H1 (cell line): ENCODE data around the gene CDYL2. TPM values are rescaled to one million over a fixed set of nuclear protein-coding genes. Genes with fewer than 3 reads are reported as not detected.

Experiments
- CTCF ChIA-PET: fragments of 300-600 bp; sonication (Branson Sonifier 250); formaldehyde crosslinking; loops from one replicate; lab custom pipeline; 2021; ENCODE audit not compliant: partially characterized antibody; lab: Charles Lee
- POLR2A ChIA-PET: fragments of 300-600 bp; sonication (Branson Sonifier 250); formaldehyde crosslinking; loops from one replicate; lab custom pipeline; 2021; ENCODE audit warnings: inconsistent platforms; ENCODE audit not compliant: partially characterized antibody; lab: Charles Lee
- DNase-seq, 2 experiments: peaks; one replicate each; pipeline versions ENCODE4 v3.0.0 to v3.0.0-alpha.2; 2010 to 2022; ENCODE audit warnings: low spot score in 2 of 2, low read depth in 1 of 2, mixed read lengths in 1 of 2
- FAIRE-seq: peaks from 2 replicates; lab custom pipeline; 2011; peaks lifted over from hg19 to GRCh38; lab: Jason Lieb, UNC
- H2AFZ ChIP-seq: 2 replicates; pipeline ENCODE4 v1.8.1; 2012; ENCODE audit warnings: low read length, inconsistent platforms
- H2AK5ac ChIP-seq: 2 replicates; pipeline ENCODE4 v1.6.1; 2013; ENCODE audit warnings: low read depth, low read length
- H2BK120ac ChIP-seq: replicated peaks from 2 replicates; pipeline ENCODE3; 2013; ENCODE audit warnings: low read depth, low read length, inconsistent platforms
- H2BK12ac ChIP-seq: 2 replicates; pipeline ENCODE4 v1.6.1; 2013; ENCODE audit warnings: low read depth, low read length
- H2BK15ac ChIP-seq: 2 replicates; pipeline ENCODE4 v1.6.1; 2013; ENCODE audit warnings: low read length
- H2BK20ac ChIP-seq: 2 replicates; pipeline ENCODE4 v1.6.1; 2013; ENCODE audit warnings: low read length
- H2BK5ac ChIP-seq: 2 replicates; pipeline ENCODE4 v1.6.1; 2013; ENCODE audit warnings: low read depth, low read length
- H3K14ac ChIP-seq: 2 replicates; pipeline ENCODE4 v1.6.1; 2013; ENCODE audit warnings: inconsistent platforms; ENCODE audit not compliant: insufficient read length
- H3K18ac ChIP-seq: 2 replicates; pipeline ENCODE4 v1.6.1; 2013; ENCODE audit warnings: low read length; ENCODE audit errors: extremely low read depth
- H3K23ac ChIP-seq: 2 replicates; pipeline ENCODE4 v1.6.1; 2013; ENCODE audit warnings: inconsistent platforms; ENCODE audit not compliant: insufficient read length
- H3K23me2 ChIP-seq: 2 replicates; pipeline ENCODE4 v1.6.1; 2013; ENCODE audit warnings: low read depth, low read length
- H3K27ac ChIP-seq: 2 replicates; pipeline ENCODE4 v1.6.1; 2011; ENCODE audit warnings: low read depth, low read length, inconsistent platforms
- H3K27me3 ChIP-seq, 4 experiments: replicated peaks in 1 of 4; 1 replicate in 1 of 4; 2 replicates in 3 of 4; pipeline versions ENCODE4 v1.6.1 to v1.8.1; 2011 to 2013; ENCODE audit warnings: low read length in 3 of 4, mild to moderate bottlenecking in 3 of 4, inconsistent platforms in 2 of 4, mixed read lengths in 2 of 4, moderate library complexity in 1 of 4; ENCODE audit not compliant: control insufficient read depth in 3 of 4, insufficient read depth in 3 of 4; ENCODE audit errors: extremely low read depth in 1 of 4
- H3K36me3 ChIP-seq, 4 experiments: 2 replicates each; pipeline versions ENCODE4 v1.6.1 to v1.8.1; 2011 to 2013; ENCODE audit warnings: mild to moderate bottlenecking in 4 of 4, low read length in 3 of 4, moderate library complexity in 2 of 4, control low read depth in 1 of 4, inconsistent platforms in 1 of 4; ENCODE audit not compliant: insufficient read depth in 4 of 4, control insufficient read depth in 2 of 4
- H3K4ac ChIP-seq: replicated peaks from 2 replicates; pipeline ENCODE3; 2013; ENCODE audit warnings: low read length, low read depth, mixed read lengths, inconsistent platforms; ENCODE audit not compliant: insufficient read length
- H3K4me1 ChIP-seq, 4 experiments: replicated peaks in 1 of 4; 1 replicate in 1 of 4; 2 replicates in 3 of 4; pipeline versions ENCODE4 v1.6.1 to v1.8.1; 2011 to 2013; ENCODE audit warnings: low read length in 3 of 4, inconsistent platforms in 2 of 4, mixed read lengths in 1 of 4; ENCODE audit not compliant: insufficient read depth in 4 of 4, control insufficient read depth in 3 of 4
- H3K4me2 ChIP-seq, 2 experiments: 2 replicates each; pipeline versions ENCODE4 v1.6.1 to v1.8.1; 2011 to 2013; ENCODE audit warnings: low read depth in 2 of 2, low read length in 2 of 2, control low read depth in 1 of 2, inconsistent platforms in 1 of 2, mild to moderate bottlenecking in 1 of 2; ENCODE audit not compliant: insufficient read depth in 1 of 2
- H3K4me3 ChIP-seq, 4 experiments: fragments of 200-600, 300-600 bp in 1 of 4; sonication (generic), shearing (Covaris generic), sonication (Bioruptor Twin) in 1 of 4; 2 replicates each; pipeline versions ENCODE4 v1.5.1 to v1.8.1; 2011 to 2016; ENCODE audit warnings: low read length in 4 of 4, low read depth in 3 of 4, control low read depth in 2 of 4, inconsistent platforms in 2 of 4, mild to moderate bottlenecking in 2 of 4, mixed read lengths in 1 of 4, moderate library complexity in 1 of 4; ENCODE audit not compliant: insufficient read depth in 2 of 4; ENCODE audit errors: extremely low read depth in 1 of 4
- H3K56ac ChIP-seq: replicated peaks from 2 replicates; pipeline ENCODE3; 2013; ENCODE audit warnings: low read depth, mild to moderate bottlenecking, mixed read lengths, low read length, inconsistent platforms; ENCODE audit not compliant: insufficient read length
- H3K79me1 ChIP-seq: 2 replicates; pipeline ENCODE4 v1.6.1; 2013; ENCODE audit warnings: low read depth, low read length, control low read depth
- H3K79me2 ChIP-seq, 2 experiments: 2 replicates each; pipeline versions ENCODE4 v1.6.1 to v1.8.1; 2012 to 2013; ENCODE audit warnings: low read length in 2 of 2, mild to moderate bottlenecking in 2 of 2, inconsistent platforms in 1 of 2; ENCODE audit not compliant: insufficient read depth in 2 of 2, control insufficient read depth in 1 of 2
- H3K9ac ChIP-seq, 4 experiments: replicated peaks in 1 of 4; 1 replicate in 1 of 4; 2 replicates in 3 of 4; pipeline versions ENCODE4 v1.6.1 to v1.8.1; 2011 to 2013; ENCODE audit warnings: low read depth in 3 of 4, low read length in 3 of 4, control low read depth in 2 of 4, mild to moderate bottlenecking in 2 of 4, moderate library complexity in 2 of 4, inconsistent platforms in 1 of 4; ENCODE audit errors: extremely low read depth in 1 of 4
- H3K9me3 ChIP-seq, 2 experiments: 2 replicates each; pipeline versions ENCODE4 v1.6.1 to v1.8.1; 2012 to 2013; ENCODE audit warnings: mild to moderate bottlenecking in 2 of 2, moderate library complexity in 2 of 2, control low read depth in 1 of 2, inconsistent platforms in 1 of 2, low read depth in 1 of 2, low read length in 1 of 2, mixed read lengths in 1 of 2; ENCODE audit not compliant: insufficient read depth in 2 of 2
- H4K20me1 ChIP-seq, 2 experiments: replicated peaks in 1 of 2; 2 replicates each; pipeline versions ENCODE3 to v1.8.1; 2011 to 2013; ENCODE audit warnings: inconsistent platforms in 2 of 2, low read length in 2 of 2, mild to moderate bottlenecking in 1 of 2; ENCODE audit not compliant: insufficient read depth in 2 of 2, control insufficient read depth in 1 of 2
- H4K5ac ChIP-seq: 2 replicates; pipeline ENCODE4 v1.6.1; 2013; ENCODE audit warnings: low read length, low read depth, mixed read lengths, inconsistent platforms; ENCODE audit not compliant: insufficient read length
- H4K8ac ChIP-seq: 2 replicates; pipeline ENCODE4 v1.8.0; 2013; ENCODE audit warnings: mild to moderate bottlenecking, moderate library complexity, low read length, inconsistent platforms; ENCODE audit not compliant: insufficient read depth; ENCODE audit errors: extremely low read depth
- H4K91ac ChIP-seq: replicated peaks from 2 replicates; pipeline ENCODE3; 2013; ENCODE audit warnings: low read length, mixed read lengths, inconsistent platforms; ENCODE audit not compliant: insufficient read length
- BACH1 ChIP-seq: IDR thresholded peaks from 2 replicates; pipeline ENCODE4 v1.6.1; 2012; ENCODE audit warnings: low read length, improper control_type of control experiment
- BRCA1 ChIP-seq: IDR thresholded peaks from 2 replicates; pipeline ENCODE4 v1.6.1; 2012; ENCODE audit warnings: low read depth, low read length, improper control_type of control experiment
- CHD2 ChIP-seq: IDR thresholded peaks from 2 replicates; pipeline ENCODE4 v1.6.1; 2012; ENCODE audit warnings: low read length, improper control_type of control experiment
- CREB1 ChIP-seq: IDR thresholded peaks from 2 replicates; pipeline ENCODE4 v1.6.1; 2012; ENCODE audit warnings: inconsistent platforms
- CTBP2 ChIP-seq: IDR thresholded peaks from 2 replicates; pipeline ENCODE4 v1.7.0; 2011; ENCODE audit warnings: borderline replicate concordance, mild to moderate bottlenecking, moderate library complexity, mixed read lengths, low read length; ENCODE audit not compliant: insufficient read depth, insufficient read length
- EP300 ChIP-seq, 2 experiments: IDR thresholded peaks; 1 replicate in 1 of 2; 2 replicates in 1 of 2; pipeline ENCODE4 v1.6.1; 2011 to 2012; ENCODE audit warnings: low read depth in 2 of 2, low read length in 2 of 2, mild to moderate bottlenecking in 2 of 2, borderline replicate concordance in 1 of 2, inconsistent platforms in 1 of 2, moderate library complexity in 1 of 2
- HDAC2 ChIP-seq, 2 experiments: fragments of 300-600 bp in 1 of 2; sonication (generic) in 1 of 2; IDR thresholded peaks; 2 replicates each; pipeline ENCODE4 v1.6.1; 2011 to 2012; ENCODE audit warnings: low read depth in 2 of 2, low read length in 2 of 2, mild to moderate bottlenecking in 2 of 2, moderate library complexity in 2 of 2, borderline replicate concordance in 1 of 2, inconsistent platforms in 1 of 2
- JUND ChIP-seq: IDR thresholded peaks from 2 replicates; pipeline ENCODE4 v1.6.1; 2011; ENCODE audit warnings: mild to moderate bottlenecking, improper control_type of control experiment, low read length
- POU5F1 ChIP-seq: IDR thresholded peaks from 2 replicates; pipeline ENCODE4 v1.6.1; 2011; ENCODE audit warnings: low read depth, mild to moderate bottlenecking, low read length, moderate library complexity
- SIRT6 ChIP-seq: IDR thresholded peaks from one replicate; pipeline ENCODE4 v1.7.1; 2012; ENCODE audit warnings: low read length, inconsistent platforms
- SP4 ChIP-seq: IDR thresholded peaks from 2 replicates; pipeline ENCODE4 v1.6.1; 2012; ENCODE audit warnings: low read length, inconsistent platforms
- TAF1 ChIP-seq: IDR thresholded peaks from 2 replicates; pipeline ENCODE4 v1.6.1; 2011; ENCODE audit warnings: mild to moderate bottlenecking, low read depth, low read length
- TBP ChIP-seq: IDR thresholded peaks from 2 replicates; pipeline ENCODE4 v1.6.1; 2011; ENCODE audit warnings: low read depth, low read length, improper control_type of control experiment
- WGBS, 2 experiments: shearing (Covaris generic) in 1 of 2; methylation state at CpG; one replicate each; pipeline versions ENCODE4 v1.1.6 to v1.1.7; 2013 to 2015; ENCODE audit warnings: low lambda C conversion rate in 2 of 2, mixed read lengths in 2 of 2, inconsistent platforms in 1 of 2, low coverage in 1 of 2, missing lambda C conversion rate in 1 of 2; ENCODE audit not compliant: insufficient replicate concordance in 2 of 2, insufficient coverage in 1 of 2, insufficient read length in 1 of 2; ENCODE audit errors: extremely low coverage in 1 of 2, missing lambda C conversion rate in 1 of 2; 5-methylcytosine and 5-hydroxymethylcytosine counted together
- polyA plus RNA-seq, 7 experiments: library from polyadenylated mRNA; depleted of rRNA in 3 of 7; stranded (reverse) in 5 of 7; unstranded in 2 of 7; fragments of >200 nt in 5 of 7; fragments of 200-250 nt in 2 of 7; gene quantifications; 1 replicate in 5 of 7; 2 replicates in 1 of 7; 4 replicates in 1 of 7; pipeline versions ENCODE4 v1.2.1 to v1.2.3, GENCODE V29; 2011 to 2013; ENCODE audit warnings: missing spikeins in 2 of 7, mixed read lengths in 2 of 7
- total RNA-seq: library from RNA; stranded (reverse); fragmentation: NEBNext Ultra II Directional; extraction: Animal tissue kit (Norgen Biotek cat#: 25700); gene quantifications from 2 replicates; pipeline ENCODE4 v1.2.1, GENCODE V29; 2021
- TF ChIP-seq, protein P1 (sequence below): IDR thresholded peaks from 2 replicates; pipeline ENCODE4 v1.6.1; 2012; ENCODE audit warnings: low read length, inconsistent platforms

The CDYL2 gene
- total and polyA plus RNA-seq, 2 of the 8 experiments (the other 6 are each of a cell fraction or from before 2014, with no cell fraction given) = 0.33 to 5.3 TPM

- Histone ChIP-seq H3K4me3 (no peak overlapping the region), H3K4ac (no peak overlapping the region), H3K4me2 (no peak overlapping the region), H3K79me1 (no peaks in the 10 kb centered on the region), H3K36me3 (no peaks in the 10 kb centered on the region), H2AK5ac (no peak overlapping the region), H2BK5ac (no peak overlapping the region), H3K23ac (no peak overlapping the region), H3K9ac (no peak overlapping the region), H3K14ac (no peak overlapping the region), H2AFZ (no peak overlapping the region), H3K23me2 (no peaks in the 10 kb centered on the region), H3K18ac (no peak overlapping the region), H2BK15ac (no peak overlapping the region), H4K20me1 (no peaks in the 10 kb centered on the region), H3K27ac (no peak overlapping the region), H4K5ac (no peak overlapping the region), H3K27me3 (no peaks in the 10 kb centered on the region), H2BK120ac (no peak overlapping the region), H3K9me3 (peaks cover 2% of the 10 kb centered on the region in 2 experiments; a peak in 1 of 4 replicates), H2BK12ac (no peak overlapping the region), H4K8ac (no peak overlapping the region), H3K4me1 (no peaks in the 10 kb centered on the region), H4K91ac (no peak overlapping the region), H2BK20ac (no peak overlapping the region), H3K56ac (no peak overlapping the region), H3K79me2 (no peaks in the 10 kb centered on the region)
- FAIRE-seq = no peak
- POLR2A ChIA-PET = no interaction called here
- WGBS, 2 experiments = 73% methylated on average over 2 of the region's 2 CpGs; no CpG with 5 or more reads in 1 of the 2 experiments
- CTCF ChIA-PET = interaction anchor here (1.2 kb wide), 1 partner anchor 159 kb away, joined by 3 read pairs; no protein-coding TSS in a partner anchor
- no peak for DNase-seq
- no peak for TF ChIP-seq TBP
- no peak for TF ChIP-seq CREB1
- no peak for TF ChIP-seq HDAC2 (IDR thresholded peaks at IDR 0.05; ENCODE audit: borderline replicate concordance in 1 of 2, low read depth in 2 of 2, low read length in 2 of 2)
- TF ChIP-seq CHD2 = no peak
- TF ChIP-seq, protein P1, sequence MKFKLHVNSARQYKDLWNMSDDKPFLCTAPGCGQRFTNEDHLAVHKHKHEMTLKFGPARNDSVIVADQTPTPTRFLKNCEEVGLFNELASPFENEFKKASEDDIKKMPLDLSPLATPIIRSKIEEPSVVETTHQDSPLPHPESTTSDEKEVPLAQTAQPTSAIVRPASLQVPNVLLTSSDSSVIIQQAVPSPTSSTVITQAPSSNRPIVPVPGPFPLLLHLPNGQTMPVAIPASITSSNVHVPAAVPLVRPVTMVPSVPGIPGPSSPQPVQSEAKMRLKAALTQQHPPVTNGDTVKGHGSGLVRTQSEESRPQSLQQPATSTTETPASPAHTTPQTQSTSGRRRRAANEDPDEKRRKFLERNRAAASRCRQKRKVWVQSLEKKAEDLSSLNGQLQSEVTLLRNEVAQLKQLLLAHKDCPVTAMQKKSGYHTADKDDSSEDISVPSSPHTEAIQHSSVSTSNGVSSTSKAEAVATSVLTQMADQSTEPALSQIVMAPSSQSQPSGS = no peak
- TF ChIP-seq JUND = no peak
- no peak for TF ChIP-seq TAF1
- TF ChIP-seq SP4 = no peak
- no peak for TF ChIP-seq SIRT6
- no peak for TF ChIP-seq CTBP2
- no peak for TF ChIP-seq BRCA1
- no peak for TF ChIP-seq POU5F1
- no peak for TF ChIP-seq EP300 (IDR thresholded peaks at IDR 0.05; ENCODE audit: borderline replicate concordance in 1 of 2, low read depth in 2 of 2, low read length in 2 of 2)
- TF ChIP-seq BACH1 = no peak
Measured at GRCh38 chr16:80778703-80779102, 25.7 kb downstream of the CDYL2 start.
